ENCODE measurements around the gene MLLT10. TPM values are rescaled to one million over a fixed set of nuclear protein-coding genes. Genes with fewer than 3 reads are reported as not detected.

Gene MLLT10
- total and polyA plus RNA-seq, 9 of the 15 experiments (the other 6 are each of a cell fraction or from before 2014, with no cell fraction given): 18.8 to 81.4 (median 64.2) TPM

- peak; percentile 96 for TF ChIP-seq ZNF41 (CRISPR knock-in tag; conservative IDR thresholded peaks at IDR 0.05)
- no peak for TF ChIP-seq FOXK2 (conservative IDR thresholded peaks at IDR 0.05 in 1 of 2, IDR thresholded peaks at IDR 0.05 in 1 of 2; ENCODE audit: low read depth in 2 of 2)
- no peak for TF ChIP-seq JUND (IDR thresholded peaks at IDR 0.05; ENCODE audit: borderline replicate concordance, low read depth, low read length)
- TF ChIP-seq JUND (tag; IDR thresholded peaks at IDR 0.05; ENCODE audit: borderline replicate concordance, low read depth, low read length): no peak
- TF ChIP-seq MEF2A (IDR thresholded peaks at IDR 0.05; ENCODE audit: control insufficient read depth, low read depth, low read length): no peak
- no peak for FAIRE-seq
- H2AFZ ChIP-seq (ENCODE audit: low read depth, low read length): no peak overlapping the region
- no peak overlapping the region for H3K4me2 ChIP-seq (ENCODE audit: insufficient read depth, low read length)
- peaks cover 98% of the 10 kb centered on the region for H3K79me2 ChIP-seq (ENCODE audit: control insufficient read depth, insufficient read depth, low read length)
- no peaks in the 10 kb centered on the region for H3K27me3 ChIP-seq (ENCODE audit: control insufficient read depth in 2 of 2, insufficient read depth in 2 of 2, low read length in 2 of 2)
- peaks cover 4 to 6% of the 10 kb centered on the region in 2 experiments; a peak in 4 of 5 replicates for H3K4me1 ChIP-seq (replicated peaks in 1 of 2; ENCODE audit: control insufficient read depth in 2 of 2, insufficient read depth in 2 of 2, low read length in 2 of 2)
- no peak overlapping the region for H3K9ac ChIP-seq (ENCODE audit: insufficient read depth in 1 of 2, low read depth in 2 of 2, low read length in 2 of 2)
- intact Hi-C loops (cut with micrococcal nuclease) (no loop called here), in situ Hi-C loops (cut with MboI) (no loop called here)
- WGBS (ENCODE audit: insufficient coverage, low coverage, missing lambda C conversion rate): 66% methylated on average over 3 of the region's 3 CpGs
- peaks cover 8% of the 10 kb centered on the region; the same call in 1 of the 2 replicates for H4K20me1 ChIP-seq (replicated peaks; ENCODE audit: control insufficient read depth, insufficient read depth, low read length)
- CTCF ChIA-PET (ENCODE audit: low intra/inter-chr PET ratio): no interaction called here
- BruUV-seq (replicated peaks): no TSS peak
- H3K9me3 ChIP-seq (replicated peaks; ENCODE audit: control insufficient read depth, insufficient read depth, low read depth, low read length): no peaks in the 10 kb centered on the region
- ATAC-seq: peak; percentile 57
- H3K36me3 ChIP-seq (ENCODE audit: control insufficient read depth, insufficient read depth, low read length): peaks cover 36% of the 10 kb centered on the region; the same call in 2 of the 3 replicates
- no peak overlapping the region for H3K27ac ChIP-seq (ENCODE audit: extremely low read depth, low read depth, low read length)
- H3K9me1 ChIP-seq (ENCODE audit: control insufficient read depth, insufficient read depth, low read length): no peaks in the 10 kb centered on the region
- DNase-seq (ENCODE audit: extremely low read depth in 1 of 4, low spot score in 3 of 4): no peak
- no peak overlapping the region for H3K4me3 ChIP-seq
- POLR2A ChIA-PET: no interaction called here
Measured at GRCh38 chr10:21570761-21571521, 36.9 kb downstream of the MLLT10 start.
